Smooth muscle cell (in vitro differentiated cells): Measurements from ENCODE around the gene UBP1. TPM values are rescaled to one million over a fixed set of nuclear protein-coding genes. Genes with fewer than 3 reads are reported as not detected.

ENCODE experiments used
- DNase-seq: peaks from one replicate; lab custom pipeline; 2025; ENCODE audit not compliant: unreplicated experiment; lab: John Stamatoyannopoulos, UW
- H2AFZ ChIP-seq: fragments of 200-600 bp; sonication (generic); 2 replicates; pipeline ENCODE4 v1.6.0; 2016; ENCODE audit warnings: antibody characterized with exemption, low read depth, mild to moderate bottlenecking
- H3F3A ChIP-seq: fragments of 200-600 bp; sonication (generic); 2 replicates; pipeline ENCODE4 v1.6.0; 2017; ENCODE audit warnings: antibody characterized with exemption, low read depth
- H3K27ac ChIP-seq: fragments of 200-600 bp; sonication (generic); 2 replicates; pipeline ENCODE4 v1.5.1; 2016; ENCODE audit warnings: low read depth, mild to moderate bottlenecking
- H3K27me3 ChIP-seq: fragments of 200-600 bp; sonication (generic); 2 replicates; pipeline ENCODE4 v1.6.1; 2016; ENCODE audit warnings: low read depth, mild to moderate bottlenecking
- H3K36me3 ChIP-seq: fragments of 200-600 bp; sonication (generic); 2 replicates; pipeline ENCODE4 v1.5.1; 2016; ENCODE audit warnings: low read depth
- H3K4me1 ChIP-seq: fragments of 200-600 bp; sonication (generic); 2 replicates; pipeline ENCODE4 v1.5.1; 2016; ENCODE audit warnings: low read depth
- H3K4me2 ChIP-seq: fragments of 200-600 bp; sonication (generic); 2 replicates; pipeline ENCODE4 v1.6.0; 2016; ENCODE audit warnings: mild to moderate bottlenecking
- H3K4me3 ChIP-seq: fragments of 200-600 bp; sonication (generic); 2 replicates; pipeline ENCODE4 v1.5.1; 2016; ENCODE audit warnings: mild to moderate bottlenecking
- H3K79me2 ChIP-seq: fragments of 200-600 bp; sonication (generic); 2 replicates; pipeline ENCODE4 v1.6.0; 2016; ENCODE audit warnings: low read depth, mild to moderate bottlenecking
- H3K9ac ChIP-seq: fragments of 200-600 bp; sonication (generic); 2 replicates; pipeline ENCODE4 v1.6.0; 2016; ENCODE audit warnings: low read depth
- H3K9me3 ChIP-seq: fragments of 200-600 bp; sonication (generic); replicated peaks from 2 replicates; pipeline ENCODE4 v1.5.1; 2016; ENCODE audit warnings: low read depth
- H4K20me1 ChIP-seq: fragments of 200-600 bp; sonication (generic); 2 replicates; pipeline ENCODE4 v1.6.0; 2016; ENCODE audit warnings: low read depth
- CTCF ChIP-seq: fragments of 200-600 bp; sonication (generic); IDR thresholded peaks from 2 replicates; pipeline ENCODE4 v1.5.1; 2017; ENCODE audit warnings: borderline replicate concordance, mild to moderate bottlenecking, antibody characterized with exemption; ENCODE audit not compliant: insufficient read depth, poor library complexity, severe bottlenecking
- WGBS: methylation state at CpG from one replicate; pipeline ENCODE4 v1.1.7; 2016; ENCODE audit warnings: low lambda C conversion rate; 5-methylcytosine and 5-hydroxymethylcytosine counted together
- polyA plus RNA-seq: library from polyadenylated mRNA; unstranded; fragments of >200 nt; fragmentation: Nextera tagmentation; extraction: Ambion mirVana; gene quantifications from 2 replicates; pipeline ENCODE4 v1.2.1, GENCODE V29; 2016
- total RNA-seq: library from RNA; depleted of rRNA; stranded (reverse); fragments of >200 nt; gene quantifications from 2 replicates; pipeline ENCODE4 v1.2.3, GENCODE V29; 2014

The UBP1 gene
- total and polyA plus RNA-seq, 2 experiments from 2014 or later, result 18.4 to 50.9 TPM

DNA sequence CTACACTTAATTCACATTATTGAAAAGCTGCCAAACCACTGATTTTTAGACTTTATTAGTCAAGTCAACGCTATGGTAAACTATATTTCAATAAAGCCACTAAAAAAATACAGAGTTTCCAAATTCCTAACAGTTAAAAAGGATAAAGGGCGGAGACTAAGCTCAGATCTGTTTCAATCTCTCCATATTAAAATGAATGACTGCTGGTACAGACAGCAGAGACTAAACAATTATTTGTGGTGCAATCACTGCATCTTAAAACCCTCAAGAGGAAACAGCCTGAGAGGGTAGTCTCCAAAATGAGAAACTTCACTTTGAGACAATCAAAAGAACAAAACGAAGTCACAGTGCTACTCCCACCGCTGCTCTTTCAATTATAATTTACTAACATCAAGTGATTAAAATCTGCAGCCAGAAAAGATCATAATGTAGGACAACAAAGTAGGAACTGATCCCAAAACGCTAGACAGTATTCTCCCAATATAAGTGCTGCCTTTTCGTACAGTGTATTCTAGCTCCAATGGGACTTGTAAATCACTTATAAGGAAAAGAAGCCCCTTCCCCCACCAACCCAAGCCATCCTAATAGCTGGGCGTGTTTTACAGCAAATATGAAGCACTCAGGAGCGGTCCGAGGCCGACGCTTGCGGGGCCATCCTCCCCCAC is 1.2 kb downstream of the UBP1 start:
- no peak for TF ChIP-seq CTCF
- H3K4me1 ChIP-seq, result peaks cover 30% of the 10 kb centered on the region
- under 1% methylated on average over 12 of the region's 12 CpGs for WGBS
- H3K27ac ChIP-seq, result peak overlapping the region; percentile 67
- H3K36me3 ChIP-seq, result no peaks in the 10 kb centered on the region
- peak overlapping the region; percentile 96 for H3K4me2 ChIP-seq
- H3K27me3 ChIP-seq, result no peaks in the 10 kb centered on the region
- peaks cover 54% of the 10 kb centered on the region for H4K20me1 ChIP-seq
- H3F3A ChIP-seq, result peaks cover 17% of the 10 kb centered on the region
- peak overlapping the region; percentile 76 for H3K4me3 ChIP-seq
- DNase-seq, result no peak
- peaks cover 58% of the 10 kb centered on the region for H3K79me2 ChIP-seq
- no peak overlapping the region for H2AFZ ChIP-seq
- peak overlapping the region; percentile 69 for H3K9ac ChIP-seq
- no peaks in the 10 kb centered on the region for H3K9me3 ChIP-seq

DNA sequence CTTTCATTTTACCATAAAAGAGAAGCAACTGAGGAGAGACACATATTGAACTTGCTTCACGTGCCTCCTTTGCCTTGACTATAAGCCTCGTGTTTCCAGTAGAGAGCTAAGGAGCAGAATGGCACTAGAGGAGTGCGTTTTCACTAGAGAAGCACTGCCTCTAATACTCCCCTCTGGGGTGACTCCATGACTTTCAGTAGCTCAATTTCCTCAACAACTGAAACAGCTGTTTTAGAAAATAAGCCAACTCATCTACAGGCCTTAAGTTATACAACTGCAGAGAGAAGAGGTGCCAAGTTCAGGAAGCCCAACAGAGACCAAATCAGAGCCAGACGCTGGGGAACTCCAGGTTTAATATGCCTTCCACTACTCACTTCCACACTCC is 1.9 kb downstream of the UBP1 start:
- Histone ChIP-seq H3K27me3 (no peaks in the 10 kb centered on the region), H3K9ac (peak overlapping the region; percentile 69), H3K4me2 (peak overlapping the region; percentile 96), H3F3A (peaks cover 17% of the 10 kb centered on the region), H3K36me3 (no peaks in the 10 kb centered on the region), H3K79me2 (peaks cover 65% of the 10 kb centered on the region), H3K4me1 (peaks cover 30% of the 10 kb centered on the region), H2AFZ (no peak overlapping the region), H3K27ac (peak overlapping the region; percentile 67), H3K9me3 (no peaks in the 10 kb centered on the region), H3K4me3 (peak overlapping the region; percentile 76), H4K20me1 (peaks cover 62% of the 10 kb centered on the region)
- no peak for TF ChIP-seq CTCF
- WGBS, result 2% methylated on average over 4 of the region's 4 CpGs
- DNase-seq, result no peak

DNA sequence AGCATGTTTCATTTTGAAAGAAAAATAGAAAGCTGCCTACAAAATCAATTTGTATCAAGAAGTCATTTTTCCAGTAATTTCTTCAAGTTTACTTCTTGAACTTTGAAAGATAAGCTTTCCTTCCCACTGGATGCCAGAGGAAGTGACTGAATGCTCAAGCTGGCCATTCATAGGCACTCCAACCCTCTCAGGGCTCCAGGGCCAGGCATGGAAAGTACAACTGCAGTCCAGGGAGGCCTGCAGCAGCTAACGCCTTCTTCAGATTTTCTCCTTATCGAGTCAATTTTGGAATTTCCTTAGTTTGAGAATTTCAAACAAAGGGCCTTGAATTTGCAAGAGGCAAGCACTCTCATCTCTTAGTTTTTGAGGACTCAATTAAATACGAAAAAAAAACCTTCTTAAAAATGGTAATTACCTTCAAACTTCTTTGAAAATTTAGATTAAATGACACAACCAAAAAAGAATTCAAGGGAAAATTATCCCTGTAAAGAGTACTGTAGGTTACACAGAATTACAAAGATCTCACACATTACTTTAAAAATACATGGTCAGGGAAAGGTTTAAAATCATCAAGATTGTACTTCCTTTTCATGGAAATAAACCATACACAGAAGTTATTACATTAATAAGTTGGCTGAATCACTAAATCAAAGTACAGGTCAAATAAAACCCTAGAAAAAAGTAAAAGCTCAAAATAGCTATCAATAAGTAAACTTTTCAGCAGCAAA is 2.5 kb downstream of the UBP1 start:
- H3F3A ChIP-seq, result peaks cover 17% of the 10 kb centered on the region
- peaks cover 30% of the 10 kb centered on the region for H3K4me1 ChIP-seq
- no peaks in the 10 kb centered on the region for H3K36me3 ChIP-seq
- H4K20me1 ChIP-seq, result peaks cover 67% of the 10 kb centered on the region
- peak overlapping the region; percentile 67 for H3K27ac ChIP-seq
- TF ChIP-seq CTCF, result no peak
- H3K9ac ChIP-seq, result peak overlapping the region; percentile 69
- H3K4me3 ChIP-seq, result peak overlapping the region; percentile 76
- 20% methylated on average over 3 of the region's 3 CpGs for WGBS
- H2AFZ ChIP-seq, result no peak overlapping the region
- peak overlapping the region; percentile 96 for H3K4me2 ChIP-seq
- no peaks in the 10 kb centered on the region for H3K9me3 ChIP-seq
- DNase-seq, result no peak
- H3K27me3 ChIP-seq, result no peaks in the 10 kb centered on the region
- H3K79me2 ChIP-seq, result peaks cover 71% of the 10 kb centered on the region
